GM12801 (cell line): ENCODE data around the gene ITPKC.

Experiments
- TF ChIP-seq, protein P1 (sequence below): IDR thresholded peaks from one replicate; pipeline ENCODE4 v1.5.1; 2011; ENCODE audit warnings: control low read depth; ENCODE audit not compliant: insufficient read length; ENCODE audit errors: extremely low read depth

The ITPKC gene

DNA sequence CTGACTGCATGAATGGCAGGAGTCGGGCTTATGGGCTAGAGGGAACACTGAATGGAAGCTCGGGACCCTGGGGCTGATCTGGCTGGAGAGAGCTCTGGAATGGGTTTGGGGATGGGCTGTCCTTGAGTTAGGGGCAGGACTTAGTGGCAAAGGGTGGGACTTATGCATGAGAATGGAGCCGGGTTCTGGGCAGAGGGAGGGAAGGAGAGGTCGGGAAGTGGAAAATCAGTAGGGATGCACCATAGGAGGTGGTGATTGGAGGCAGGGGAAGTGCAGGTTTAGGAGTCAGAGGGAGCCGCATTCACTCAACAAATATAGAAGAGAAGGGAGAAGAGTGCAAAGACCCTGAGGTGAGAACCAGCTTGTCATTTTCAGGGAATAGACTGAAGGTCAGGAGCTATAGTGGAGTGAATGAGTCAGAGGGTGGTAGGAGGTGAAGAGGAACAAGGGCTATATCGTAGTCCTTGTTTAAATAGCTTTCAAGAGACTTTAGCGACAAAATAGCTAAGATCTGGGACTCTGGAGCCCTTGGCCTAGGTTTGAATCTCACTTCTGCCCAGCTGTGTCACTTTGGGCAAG, 61.9 kb downstream of the ITPKC start:
- TF ChIP-seq, protein P1, sequence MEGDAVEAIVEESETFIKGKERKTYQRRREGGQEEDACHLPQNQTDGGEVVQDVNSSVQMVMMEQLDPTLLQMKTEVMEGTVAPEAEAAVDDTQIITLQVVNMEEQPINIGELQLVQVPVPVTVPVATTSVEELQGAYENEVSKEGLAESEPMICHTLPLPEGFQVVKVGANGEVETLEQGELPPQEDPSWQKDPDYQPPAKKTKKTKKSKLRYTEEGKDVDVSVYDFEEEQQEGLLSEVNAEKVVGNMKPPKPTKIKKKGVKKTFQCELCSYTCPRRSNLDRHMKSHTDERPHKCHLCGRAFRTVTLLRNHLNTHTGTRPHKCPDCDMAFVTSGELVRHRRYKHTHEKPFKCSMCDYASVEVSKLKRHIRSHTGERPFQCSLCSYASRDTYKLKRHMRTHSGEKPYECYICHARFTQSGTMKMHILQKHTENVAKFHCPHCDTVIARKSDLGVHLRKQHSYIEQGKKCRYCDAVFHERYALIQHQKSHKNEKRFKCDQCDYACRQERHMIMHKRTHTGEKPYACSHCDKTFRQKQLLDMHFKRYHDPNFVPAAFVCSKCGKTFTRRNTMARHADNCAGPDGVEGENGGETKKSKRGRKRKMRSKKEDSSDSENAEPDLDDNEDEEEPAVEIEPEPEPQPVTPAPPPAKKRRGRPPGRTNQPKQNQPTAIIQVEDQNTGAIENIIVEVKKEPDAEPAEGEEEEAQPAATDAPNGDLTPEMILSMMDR: no peak

DNA sequence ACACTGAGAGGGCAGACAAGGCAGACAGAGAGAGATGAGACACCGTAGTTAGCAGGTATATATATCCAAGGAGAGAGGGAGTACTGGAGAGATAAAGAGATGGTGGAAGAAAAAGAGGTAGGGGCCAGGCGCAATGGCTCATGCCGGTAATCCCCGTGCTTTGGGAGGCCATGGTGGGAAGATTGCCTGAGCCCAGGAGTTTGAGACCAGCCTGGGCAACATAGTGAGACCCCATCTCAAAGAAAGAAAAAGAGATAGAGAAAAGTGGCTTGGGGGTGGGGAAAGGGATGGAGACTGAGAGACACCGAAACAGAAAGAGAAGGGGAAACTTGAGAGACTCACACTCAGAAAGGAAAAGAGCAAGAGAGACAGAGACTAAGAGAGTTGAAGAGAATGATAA, 63.7 kb downstream of the ITPKC start:
- TF ChIP-seq, protein P1: no peak

DNA sequence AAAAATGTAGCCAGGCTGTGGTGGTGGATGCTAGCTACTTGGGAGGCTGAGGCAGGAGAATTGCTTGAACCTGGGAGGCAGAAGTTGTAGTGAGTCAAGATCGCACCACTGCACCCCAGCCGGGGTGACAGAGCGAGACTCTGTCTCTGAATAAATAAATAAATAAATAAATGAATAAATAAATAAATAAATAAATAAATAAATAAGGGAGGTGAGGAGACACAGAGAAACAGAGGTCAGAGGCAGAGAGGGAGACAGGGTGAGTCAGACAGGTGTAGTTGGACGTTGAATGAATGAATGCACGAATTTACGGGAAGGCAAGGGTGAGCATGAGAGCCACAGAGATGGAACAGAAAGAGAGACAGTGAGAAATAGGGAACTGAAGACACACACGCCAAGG, 64.2 kb downstream of the ITPKC start:
- TF ChIP-seq, protein P1: no peak

DNA sequence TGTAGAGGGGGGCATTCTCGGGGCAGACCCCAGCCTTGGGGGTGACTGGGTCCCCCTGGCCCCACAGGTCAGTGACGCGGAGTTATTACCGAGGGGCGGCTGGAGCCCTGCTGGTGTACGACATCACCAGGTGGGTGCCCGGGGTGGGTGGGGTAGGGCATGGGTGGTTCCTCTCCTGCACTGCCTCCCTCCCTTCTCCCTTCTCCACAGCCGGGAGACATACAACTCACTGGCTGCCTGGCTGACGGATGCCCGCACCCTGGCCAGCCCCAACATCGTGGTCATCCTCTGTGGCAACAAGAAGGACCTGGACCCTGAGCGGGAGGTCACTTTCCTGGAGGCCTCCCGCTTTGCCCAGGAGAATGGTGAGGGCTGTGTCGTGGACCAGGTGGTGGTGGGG, 66.8 kb downstream of the ITPKC start:
- TF ChIP-seq, protein P1: no peak

DNA sequence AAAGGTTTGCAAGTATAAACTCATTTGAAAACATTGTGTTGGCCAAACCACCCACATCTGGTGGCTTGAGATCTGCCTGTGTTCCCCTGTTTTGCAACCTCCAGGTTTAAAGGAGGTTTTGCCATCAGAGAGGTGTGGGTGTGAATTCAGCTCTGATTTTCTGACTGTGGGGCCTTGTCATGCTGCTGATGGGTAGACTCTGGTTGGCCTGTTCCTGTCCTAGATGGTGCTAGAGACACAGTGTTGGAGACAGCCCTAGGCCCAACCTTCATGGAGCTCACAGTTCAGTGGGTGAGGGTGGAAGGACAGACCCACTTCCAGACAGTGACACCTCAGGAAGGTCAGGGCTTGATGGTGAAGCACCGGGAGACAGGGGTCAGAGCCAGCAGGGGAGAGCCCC, 68.6 kb downstream of the ITPKC start:
- TF ChIP-seq, protein P1: no peak

DNA sequence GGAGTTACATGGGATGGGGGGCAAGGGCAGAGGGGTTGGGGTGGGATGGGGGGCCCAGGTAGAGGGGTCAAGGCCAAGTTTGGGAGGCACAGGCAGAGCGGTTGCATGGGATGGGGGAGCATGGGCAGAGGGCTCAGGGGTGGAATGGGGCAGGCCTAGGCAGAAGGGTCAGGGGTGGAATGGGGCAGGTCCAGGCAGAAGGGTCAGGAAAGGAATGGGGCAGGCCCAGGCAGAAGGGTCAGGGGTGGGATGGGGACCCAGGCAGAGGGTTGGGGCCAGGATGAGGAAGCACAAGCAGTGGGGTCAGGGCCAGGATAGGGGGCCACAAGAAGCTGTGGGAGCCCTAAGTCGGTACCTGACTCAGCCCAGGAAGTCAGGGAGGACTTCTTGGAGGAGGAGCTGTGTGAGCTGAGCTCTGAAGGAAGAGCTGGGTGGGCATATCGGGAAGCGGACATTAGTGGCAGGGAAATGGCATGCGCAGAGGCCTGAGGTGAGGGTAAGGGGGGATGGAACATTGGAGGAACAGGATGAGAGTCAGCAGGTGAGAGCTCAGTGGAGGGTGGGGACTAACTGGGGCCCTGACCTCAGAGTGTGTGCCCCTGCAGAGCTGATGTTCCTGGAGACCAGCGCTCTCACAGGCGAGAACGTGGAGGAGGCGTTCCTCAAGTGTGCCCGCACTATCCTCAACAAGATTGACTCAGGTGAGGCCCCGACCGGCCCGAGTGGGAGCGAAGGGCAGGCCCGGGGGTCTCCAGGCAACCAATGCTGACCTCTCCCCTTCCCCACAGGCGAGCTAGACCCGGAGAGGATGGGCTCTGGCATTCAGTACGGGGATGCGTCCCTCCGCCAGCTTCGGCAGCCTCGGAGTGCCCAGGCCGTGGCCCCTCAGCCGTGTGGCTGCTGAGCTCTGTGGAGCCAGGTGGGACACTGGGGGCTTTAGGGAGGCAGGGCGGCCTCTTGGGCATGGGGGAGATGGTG, 69.4 kb downstream of the ITPKC start:
- TF ChIP-seq, protein P1: no peak
